KMS-11 (cell line): ENCODE results near the gene ITGA2.

Experiments used
- H2AFZ ChIP-seq: fragments of 200-600 bp; sonication (generic); 2 replicates; pipeline ENCODE4 v1.6.1; 2016; ENCODE audit warnings: antibody characterized with exemption, mixed run types, low read depth
- H3K27ac ChIP-seq: fragments of 200-600 bp; sonication (generic); 2 replicates; pipeline ENCODE4 v1.6.1; 2016; ENCODE audit warnings: mild to moderate bottlenecking, mixed run types
- H3K27me3 ChIP-seq: fragments of 200-600 bp; sonication (generic); 2 replicates; pipeline ENCODE4 v1.6.1; 2017; ENCODE audit warnings: mild to moderate bottlenecking, low read depth, mixed run types, moderate library complexity; ENCODE audit not compliant: insufficient read depth
- H3K36me3 ChIP-seq: fragments of 200-600 bp; sonication (generic); 2 replicates; pipeline ENCODE4 v1.6.1; 2017; ENCODE audit warnings: mild to moderate bottlenecking, mixed run types; ENCODE audit not compliant: insufficient read depth
- H3K4me1 ChIP-seq: fragments of 200-600 bp; sonication (generic); 2 replicates; pipeline ENCODE4 v1.6.1; 2016; ENCODE audit warnings: mild to moderate bottlenecking, low read depth, mixed run types; ENCODE audit not compliant: poor library complexity, severe bottlenecking
- H3K4me2 ChIP-seq: fragments of 200-600 bp; sonication (generic); 2 replicates; pipeline ENCODE4 v1.7.0; 2016; ENCODE audit warnings: mild to moderate bottlenecking, mixed run types
- H3K4me3 ChIP-seq: fragments of 200-600 bp; sonication (generic); IDR thresholded peaks from 2 replicates; pipeline ENCODE4 v1.6.1; 2017; ENCODE audit warnings: low read depth, low read length, mixed read lengths; ENCODE audit not compliant: insufficient read depth
- H3K79me2 ChIP-seq: fragments of 200-600 bp; sonication (generic); 2 replicates; pipeline ENCODE4 v1.6.1; 2016; ENCODE audit warnings: low read depth, mixed run types; ENCODE audit not compliant: insufficient read depth
- H3K9ac ChIP-seq: fragments of 200-600 bp; sonication (generic); 2 replicates; pipeline ENCODE4 v1.6.1; 2016; ENCODE audit warnings: mild to moderate bottlenecking, mixed run types
- H4K20me1 ChIP-seq: fragments of 200-600 bp; sonication (generic); 2 replicates; pipeline ENCODE4 v1.6.1; 2016; ENCODE audit warnings: mild to moderate bottlenecking, mixed run types; ENCODE audit not compliant: insufficient read depth
- TF ChIP-seq, protein P1 (sequence below): fragments of 200-600 bp; sonication (generic); conservative IDR thresholded peaks from 2 replicates; pipeline ENCODE4 v1.6.1; 2017; ENCODE audit warnings: low read depth, mild to moderate bottlenecking, antibody characterized with exemption, low read length, moderate library complexity, mixed read lengths

ITGA2 gene

DNA sequence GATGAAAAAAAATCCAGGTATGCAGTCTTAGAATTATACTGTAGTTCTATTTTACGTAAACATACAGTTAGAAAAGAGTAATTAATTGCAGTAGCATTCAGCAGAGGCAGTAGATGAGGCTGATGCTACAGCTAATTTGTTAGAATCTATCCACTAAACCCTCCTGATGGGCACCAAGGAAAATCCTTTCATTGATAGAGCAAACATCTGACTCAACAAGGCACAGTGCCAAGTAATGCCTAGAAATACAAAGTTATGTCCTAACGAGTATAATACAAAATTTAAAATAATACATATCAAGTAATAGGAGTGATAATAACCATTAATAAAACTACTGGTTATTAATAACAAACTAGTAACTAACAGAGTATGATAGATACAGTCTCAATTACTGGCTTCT is 111.5 kb downstream of the ITGA2 start:
- Histone ChIP-seq H3K27ac (no peak overlapping the region), H2AFZ (no peak overlapping the region), H3K36me3 (no peaks in the 10 kb centered on the region)

GRCh38 chr5:53105611-53106300 is 116.6 kb downstream of the ITGA2 start:
- Histone ChIP-seq H3K36me3 (no peaks in the 10 kb centered on the region), H3K27me3 (no peaks in the 10 kb centered on the region), H3K9ac (no peak overlapping the region), H3K4me2 (no peak overlapping the region), H3K4me1 (peaks cover 17% of the 10 kb centered on the region), H4K20me1 (no peaks in the 10 kb centered on the region), H3K27ac (no peak overlapping the region), H3K4me3 (no peak overlapping the region), H2AFZ (no peak overlapping the region), H3K79me2 (no peaks in the 10 kb centered on the region)
- TF ChIP-seq, protein P1, sequence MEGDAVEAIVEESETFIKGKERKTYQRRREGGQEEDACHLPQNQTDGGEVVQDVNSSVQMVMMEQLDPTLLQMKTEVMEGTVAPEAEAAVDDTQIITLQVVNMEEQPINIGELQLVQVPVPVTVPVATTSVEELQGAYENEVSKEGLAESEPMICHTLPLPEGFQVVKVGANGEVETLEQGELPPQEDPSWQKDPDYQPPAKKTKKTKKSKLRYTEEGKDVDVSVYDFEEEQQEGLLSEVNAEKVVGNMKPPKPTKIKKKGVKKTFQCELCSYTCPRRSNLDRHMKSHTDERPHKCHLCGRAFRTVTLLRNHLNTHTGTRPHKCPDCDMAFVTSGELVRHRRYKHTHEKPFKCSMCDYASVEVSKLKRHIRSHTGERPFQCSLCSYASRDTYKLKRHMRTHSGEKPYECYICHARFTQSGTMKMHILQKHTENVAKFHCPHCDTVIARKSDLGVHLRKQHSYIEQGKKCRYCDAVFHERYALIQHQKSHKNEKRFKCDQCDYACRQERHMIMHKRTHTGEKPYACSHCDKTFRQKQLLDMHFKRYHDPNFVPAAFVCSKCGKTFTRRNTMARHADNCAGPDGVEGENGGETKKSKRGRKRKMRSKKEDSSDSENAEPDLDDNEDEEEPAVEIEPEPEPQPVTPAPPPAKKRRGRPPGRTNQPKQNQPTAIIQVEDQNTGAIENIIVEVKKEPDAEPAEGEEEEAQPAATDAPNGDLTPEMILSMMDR, result no peak

More for the DNA sequence above, 111.5 kb downstream of the ITGA2 start:
- Histone ChIP-seq H3K27me3 (no peaks in the 10 kb centered on the region), H4K20me1 (no peaks in the 10 kb centered on the region), H3K4me2 (no peak overlapping the region), H3K9ac (no peak overlapping the region), H3K4me3 (no peak overlapping the region), H3K79me2 (no peaks in the 10 kb centered on the region), H3K4me1 (no peaks in the 10 kb centered on the region)
- TF ChIP-seq, protein P1, result no peak

DNA sequence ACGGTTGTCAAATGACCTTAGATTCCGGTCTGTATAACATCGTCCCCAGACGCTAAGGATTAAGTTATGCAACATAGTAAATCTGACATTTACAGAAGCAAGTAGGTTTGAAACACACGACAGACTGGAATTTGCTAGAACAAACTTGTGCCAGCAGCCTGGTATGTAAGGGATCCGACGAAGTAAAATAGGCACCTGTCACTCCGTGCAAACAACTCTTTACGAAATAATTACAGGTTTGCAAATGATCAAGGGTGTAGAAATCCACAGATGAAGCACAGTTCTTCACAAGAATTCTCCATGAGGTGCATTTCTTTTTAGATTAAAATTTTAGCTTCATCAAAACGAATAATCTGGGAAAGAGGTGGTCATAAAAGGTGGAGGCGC is 119.9 kb downstream of the ITGA2 start:
- Histone ChIP-seq H4K20me1 (no peaks in the 10 kb centered on the region), H3K79me2 (no peaks in the 10 kb centered on the region), H3K36me3 (no peaks in the 10 kb centered on the region), H3K4me2 (peak overlapping the region; percentile 75), H3K27me3 (no peaks in the 10 kb centered on the region), H3K27ac (peak overlapping the region; percentile 1; the same call in 1 of the 2 replicates), H3K9ac (peak overlapping the region; percentile 63; the same call in 1 of the 2 replicates), H2AFZ (peak overlapping the region; percentile 99), H3K4me1 (peaks cover 17% of the 10 kb centered on the region), H3K4me3 (no peak overlapping the region)
- TF ChIP-seq, protein P1, result no peak

GRCh38 chr5:53109443-53110127 is 120.4 kb downstream of the ITGA2 start, which contains the start of gene MOCS2:
TSS of gene MOCS2 (minus strand) at chr5:53109757. CDS start at chr5:53107174, 2,583 bp downstream.
- Histone ChIP-seq H3K79me2 (no peaks in the 10 kb centered on the region), H3K27me3 (no peaks in the 10 kb centered on the region), H3K4me2 (peak within 1 kb of the TSS; percentile 75), H3K4me3 (no peak within 1 kb of the TSS), H3K27ac (peak within 1 kb of the TSS; percentile 13; the same call in 1 of the 2 replicates), H3K36me3 (no peaks in the 10 kb centered on the region), H4K20me1 (no peaks in the 10 kb centered on the region), H3K4me1 (peaks cover 17% of the 10 kb centered on the region), H3K9ac (peak within 1 kb of the TSS; percentile 63; the same call in 1 of the 2 replicates), H2AFZ (peak within 1 kb of the TSS; percentile 99)
- TF ChIP-seq, protein P1, result no peak
